Spinal cord (tissue), 10 donors: ENCODE results near the gene SCFD2. TPM values are rescaled to one million over a fixed set of nuclear protein-coding genes. Genes with fewer than 3 reads are reported as not detected.
A peak's percentile ranks its signal among the peaks of the same experiment; 100 is the strongest.

Experiments used
- DNase-seq, 6 donors: peaks; one replicate each; pipeline versions ENCODE4 v3.0.0 to v3.0.0-alpha.2; 2013 to 2015; ENCODE audit warnings: low spot score in 6 of 6, low read depth in 4 of 6
- H3K27ac ChIP-seq: one replicate; pipeline ENCODE4 v1.5.1; 2013; ENCODE audit warnings: low read depth, low read length, control low read depth
- H3K27me3 ChIP-seq: one replicate; pipeline ENCODE4 v1.6.1; 2013; ENCODE audit warnings: low read length; ENCODE audit not compliant: control insufficient read depth, insufficient read depth
- H3K36me3 ChIP-seq: one replicate; pipeline ENCODE4 v1.6.1; 2013; ENCODE audit warnings: low read length; ENCODE audit not compliant: control insufficient read depth, insufficient read depth
- H3K4me1 ChIP-seq: one replicate; pipeline ENCODE4 v1.6.1; 2013; ENCODE audit warnings: low read length; ENCODE audit not compliant: control insufficient read depth, insufficient read depth
- H3K4me3 ChIP-seq: one replicate; pipeline ENCODE4 v1.5.1; 2013; ENCODE audit warnings: low read depth, low read length, control low read depth
- H3K9me3 ChIP-seq: one replicate; pipeline ENCODE4 v1.6.1; 2013; ENCODE audit warnings: low read length; ENCODE audit not compliant: control insufficient read depth, insufficient read depth
- WGBS: methylation state at CpG from one replicate; pipeline ENCODE4 v1.1.5; 2013; ENCODE audit warnings: missing lambda C conversion rate; ENCODE audit not compliant: insufficient coverage; 5-methylcytosine and 5-hydroxymethylcytosine counted together
- polyA plus RNA-seq, 2 donors: library from polyadenylated mRNA; unstranded; fragments of 120-200 nt; gene quantifications; one replicate each; pipeline ENCODE4 v1.2.1, GENCODE V29; 2013; ENCODE audit not compliant: insufficient read length in 2 of 2
- total RNA-seq, 2 donors: library from RNA; depleted of rRNA in 1 of 2; stranded (reverse); fragments of 120-200 nt in 1 of 2; fragments of >200 nt in 1 of 2; gene quantifications; one replicate each; pipeline versions ENCODE4 v1.2.3 to v1.2.4, GENCODE V29; 2013 to 2014
- donor health status: healthy.

The SCFD2 gene
- total and polyA plus RNA-seq, 4 donors: 15.6 to 19.5 (median 17.7) TPM

DNA sequence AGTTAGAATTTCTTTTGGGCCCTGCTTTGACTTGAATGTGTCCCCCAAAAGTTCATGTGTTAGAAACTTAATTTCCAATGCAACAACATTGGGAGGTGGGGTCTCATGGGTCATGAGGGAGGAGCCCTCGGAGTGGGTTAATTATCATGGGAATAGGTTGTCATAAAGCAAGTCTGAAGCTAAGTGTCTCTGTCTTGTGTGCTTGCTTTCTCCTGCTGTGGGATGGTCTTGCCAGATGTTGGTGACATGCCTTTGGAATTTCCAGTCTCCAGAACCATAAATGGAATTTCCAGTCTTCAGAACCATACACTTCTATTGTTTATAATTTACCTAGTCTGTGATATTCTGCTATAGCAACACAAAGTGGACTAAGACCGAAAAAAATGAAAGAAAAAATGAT lies 432.1 kb downstream of the SCFD2 start:
- Histone ChIP-seq H3K4me3 (no peak overlapping the region), H3K27me3 (no peaks in the 10 kb centered on the region), H3K9me3 (no peaks in the 10 kb centered on the region), H3K27ac (no peak overlapping the region), H3K4me1 (peaks cover 3% of the 10 kb centered on the region), H3K36me3 (no peaks in the 10 kb centered on the region)
- 94% methylated on average over 2 of the region's 2 CpGs for WGBS
- DNase-seq: no peak

- Histone ChIP-seq H3K27me3 (no peaks in the 10 kb centered on the region), H3K4me3 (no peak overlapping the region), H3K9me3 (no peaks in the 10 kb centered on the region), H3K4me1 (peaks cover 3% of the 10 kb centered on the region), H3K36me3 (no peaks in the 10 kb centered on the region), H3K27ac (no peak overlapping the region)
- 41% methylated on average over 3 of the region's 5 CpGs for WGBS
- DNase-seq: no peak
Measured at GRCh38 chr4:52932591-52933470, 433.0 kb downstream of the SCFD2 start.

DNA sequence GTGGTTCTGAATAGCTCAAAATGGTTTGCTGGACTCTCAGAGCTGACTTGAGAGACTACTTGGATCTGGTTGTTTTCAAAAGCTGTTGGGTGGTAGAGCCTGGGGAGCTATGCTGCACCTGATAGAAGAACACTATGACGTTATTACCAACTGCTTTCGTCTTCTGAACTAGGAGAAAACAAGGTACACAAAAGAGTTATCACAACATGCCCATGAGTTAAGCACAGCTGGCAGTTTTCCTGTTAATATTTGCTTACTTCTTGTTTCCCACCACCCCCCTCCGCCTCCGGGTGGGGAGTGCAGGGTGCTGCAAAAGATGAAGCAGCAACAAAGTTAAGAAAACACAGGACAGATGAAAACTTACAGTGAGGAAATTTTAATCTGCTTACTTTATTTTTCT lies 434.6 kb downstream of the SCFD2 start:
- DNase-seq: no peak
- no CpG with 5 or more reads among the region's 4 CpGs for WGBS
- no peak overlapping the region for H3K27ac ChIP-seq
- H3K36me3 ChIP-seq: no peaks in the 10 kb centered on the region
- H3K4me1 ChIP-seq: peaks cover 3% of the 10 kb centered on the region
- no peak overlapping the region for H3K4me3 ChIP-seq
- no peaks in the 10 kb centered on the region for H3K27me3 ChIP-seq
- H3K9me3 ChIP-seq: no peaks in the 10 kb centered on the region

DNA sequence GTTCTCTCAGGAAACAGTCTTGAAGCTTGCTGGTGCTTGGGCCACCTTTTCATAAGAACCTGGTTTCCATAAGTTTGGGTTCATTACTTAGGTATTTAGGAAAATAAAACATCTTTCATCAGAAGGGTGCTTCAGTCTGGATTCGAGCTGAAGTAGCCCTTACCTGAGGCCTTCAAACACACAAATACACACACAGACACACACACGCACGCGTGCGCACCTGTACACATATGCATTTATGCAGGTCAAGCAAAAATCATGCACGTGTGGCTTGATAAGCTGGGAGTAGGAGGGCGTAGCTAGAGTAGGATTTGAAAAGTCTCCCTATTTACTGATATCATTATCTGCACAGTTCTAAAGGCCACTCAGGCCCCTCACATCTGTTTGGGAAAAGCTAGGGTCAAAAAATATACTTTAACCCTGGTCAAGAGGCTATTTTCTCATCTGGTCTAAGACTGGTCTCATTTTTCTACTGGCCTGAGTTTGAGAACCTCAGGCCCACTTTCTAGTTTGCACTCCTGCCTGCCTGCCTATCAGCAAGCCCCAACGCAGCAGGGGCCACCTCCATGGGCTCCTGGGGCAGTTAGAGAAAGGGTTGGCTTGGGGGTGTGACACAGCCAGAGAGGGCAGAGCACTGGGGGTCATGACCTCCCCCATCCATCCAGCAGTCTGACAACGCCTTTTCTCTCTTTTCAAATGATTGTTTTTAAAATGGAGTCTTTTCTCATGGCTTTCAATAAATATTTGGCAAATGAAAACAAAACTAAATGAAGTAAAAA lies 439.5 kb downstream of the SCFD2 start:
- no peaks in the 10 kb centered on the region for H3K4me1 ChIP-seq
- H3K36me3 ChIP-seq: no peaks in the 10 kb centered on the region
- DNase-seq: no peak
- WGBS: 80% methylated on average over 1 of the region's 9 CpGs
- H3K9me3 ChIP-seq: no peaks in the 10 kb centered on the region
- no peak overlapping the region for H3K27ac ChIP-seq
- no peak overlapping the region for H3K4me3 ChIP-seq
- H3K27me3 ChIP-seq: no peaks in the 10 kb centered on the region

- 50% methylated on average over 1 of the region's 3 CpGs for WGBS
- DNase-seq: peak in 1 of 6 donors; percentile 19
- no peaks in the 10 kb centered on the region for H3K4me1 ChIP-seq
- no peaks in the 10 kb centered on the region for H3K9me3 ChIP-seq
- no peak overlapping the region for H3K4me3 ChIP-seq
- H3K27me3 ChIP-seq: no peaks in the 10 kb centered on the region
- H3K27ac ChIP-seq: no peak overlapping the region
- H3K36me3 ChIP-seq: no peaks in the 10 kb centered on the region
Measured at GRCh38 chr4:52925531-52925968, 440.3 kb downstream of the SCFD2 start.

- H3K4me3 ChIP-seq: no peak overlapping the region
- no peaks in the 10 kb centered on the region for H3K9me3 ChIP-seq
- no peaks in the 10 kb centered on the region for H3K4me1 ChIP-seq
- no peaks in the 10 kb centered on the region for H3K27me3 ChIP-seq
- H3K36me3 ChIP-seq: no peaks in the 10 kb centered on the region
- no peak overlapping the region for H3K27ac ChIP-seq
- DNase-seq: peak in 1 of 6 donors; percentile 55
- no CpG with 5 or more reads among the region's 2 CpGs for WGBS
Measured at GRCh38 chr4:52919461-52919860, 446.4 kb downstream of the SCFD2 start.

GRCh38 chr4:52917817-52918216 lies 448.0 kb downstream of the SCFD2 start:
- no peak overlapping the region for H3K4me3 ChIP-seq
- DNase-seq: no peak
- no peaks in the 10 kb centered on the region for H3K36me3 ChIP-seq
- H3K9me3 ChIP-seq: no peaks in the 10 kb centered on the region
- H3K27ac ChIP-seq: no peak overlapping the region
- no peaks in the 10 kb centered on the region for H3K27me3 ChIP-seq
- 90% methylated on average over 5 of the region's 5 CpGs for WGBS
- no peaks in the 10 kb centered on the region for H3K4me1 ChIP-seq

GRCh38 chr4:52915730-52916300 lies 450.0 kb downstream of the SCFD2 start:
- DNase-seq: peak in 2 of 6 donors; percentile 31 to 46
- no peaks in the 10 kb centered on the region for H3K36me3 ChIP-seq
- no peaks in the 10 kb centered on the region for H3K4me1 ChIP-seq
- no peak overlapping the region for H3K27ac ChIP-seq
- 81% methylated on average over 6 of the region's 6 CpGs for WGBS
- H3K27me3 ChIP-seq: no peaks in the 10 kb centered on the region
- H3K4me3 ChIP-seq: no peak overlapping the region
- H3K9me3 ChIP-seq: no peaks in the 10 kb centered on the region

GRCh38 chr4:52915191-52915590 lies 450.7 kb downstream of the SCFD2 start:
- H3K27ac ChIP-seq: no peak overlapping the region
- no peaks in the 10 kb centered on the region for H3K27me3 ChIP-seq
- no peaks in the 10 kb centered on the region for H3K9me3 ChIP-seq

More at GRCh38 chr4:52915191-52915590, 450.7 kb downstream of the SCFD2 start:
- Histone ChIP-seq H3K4me1 (no peaks in the 10 kb centered on the region), H3K4me3 (no peak overlapping the region), H3K36me3 (no peaks in the 10 kb centered on the region)
- peak in 1 of 6 donors; percentile 50 for DNase-seq
